Vein endothelial cell (primary cell): ENCODE data around the gene OR10K2. TPM values are rescaled to one million over a fixed set of nuclear protein-coding genes. Genes with fewer than 3 reads are reported as not detected.

Experiments used
- total RNA-seq: library from RNA; depleted of rRNA; stranded (reverse); fragments of >200 nt; gene quantifications from 2 replicates; pipeline ENCODE4 v1.2.3, GENCODE V29; 2012

The OR10K2 gene, protein sequence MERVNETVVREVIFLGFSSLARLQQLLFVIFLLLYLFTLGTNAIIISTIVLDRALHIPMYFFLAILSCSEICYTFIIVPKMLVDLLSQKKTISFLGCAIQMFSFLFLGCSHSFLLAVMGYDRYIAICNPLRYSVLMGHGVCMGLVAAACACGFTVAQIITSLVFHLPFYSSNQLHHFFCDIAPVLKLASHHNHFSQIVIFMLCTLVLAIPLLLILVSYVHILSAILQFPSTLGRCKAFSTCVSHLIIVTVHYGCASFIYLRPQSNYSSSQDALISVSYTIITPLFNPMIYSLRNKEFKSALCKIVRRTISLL
- not detected in 2 replicates for total RNA-seq

DNA sequence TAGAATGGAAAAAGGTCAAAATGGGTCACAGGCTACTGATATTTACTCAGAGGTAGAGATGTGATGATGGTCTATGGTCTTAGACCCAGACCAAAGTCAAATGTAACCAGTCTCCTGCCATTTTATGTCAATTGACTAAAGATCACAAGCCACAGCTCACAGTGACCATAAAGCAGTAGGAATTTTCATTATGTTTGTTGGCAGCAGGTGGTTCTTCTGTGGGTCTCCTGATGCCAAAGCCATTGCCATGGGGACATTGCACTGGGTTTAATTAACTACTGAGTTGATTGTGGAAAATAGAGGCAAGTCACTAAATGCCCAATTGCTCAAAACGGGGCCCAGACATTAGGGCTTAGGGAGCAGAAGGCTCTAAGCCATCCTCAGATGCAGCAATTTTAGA, at the start of gene OR10K2:
TSS of gene OR10K2 (minus strand) at position 101 of the 400 bp plus-strand sequence. CDS start 5,371 bp downstream, outside the sequence.

DNA sequence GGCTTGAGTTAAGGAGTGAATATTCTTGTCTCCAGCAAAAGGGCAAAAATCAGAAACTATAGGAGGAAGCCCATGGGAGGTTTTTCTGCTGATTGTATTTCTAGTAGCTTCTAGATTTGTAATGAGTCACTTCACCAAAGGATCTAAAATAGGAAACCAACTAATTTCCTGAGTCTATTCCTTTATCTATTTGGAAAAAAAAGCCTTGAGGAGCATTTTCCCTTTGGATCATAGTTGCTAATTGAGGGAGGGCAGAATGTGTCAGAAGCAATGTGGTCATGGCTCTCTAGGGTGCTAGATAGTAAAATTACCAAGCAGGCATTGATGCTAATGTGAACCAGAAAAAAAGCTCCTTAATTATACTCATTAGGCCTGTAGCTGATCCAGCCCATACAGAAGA, 45.9 kb upstream of the OR10K2 start, which contains the start of gene OR10R2:
TSS of gene OR10R2 (plus strand) at position 301 of the 400 bp plus-strand sequence. CDS start 106 bp downstream, outside the sequence.

DNA sequence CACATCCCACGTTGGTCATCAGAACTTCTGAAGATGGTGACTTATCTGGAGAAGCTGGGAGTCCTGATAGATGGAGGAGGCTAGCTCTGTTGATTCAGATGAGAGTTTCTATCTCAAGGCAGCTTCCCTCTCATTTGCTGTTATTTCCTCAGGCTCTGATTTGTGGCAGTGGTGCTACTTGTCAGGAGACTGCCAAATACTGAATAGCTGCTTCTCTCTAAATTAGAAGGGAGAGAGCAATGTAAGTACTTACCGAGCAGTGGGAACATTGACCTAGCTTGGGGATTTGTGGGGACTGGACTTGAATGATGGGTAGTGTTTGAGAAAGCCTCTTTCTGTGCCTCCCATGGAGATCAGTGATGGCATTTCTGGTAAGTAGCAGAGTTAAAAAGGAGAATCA, 35.5 kb upstream of the OR10K2 start, which contains the start of gene OR10K1:
TSS of gene OR10K1 (plus strand) at position 301 of the 400 bp plus-strand sequence. CDS start 3,728 bp downstream, outside the sequence.

DNA sequence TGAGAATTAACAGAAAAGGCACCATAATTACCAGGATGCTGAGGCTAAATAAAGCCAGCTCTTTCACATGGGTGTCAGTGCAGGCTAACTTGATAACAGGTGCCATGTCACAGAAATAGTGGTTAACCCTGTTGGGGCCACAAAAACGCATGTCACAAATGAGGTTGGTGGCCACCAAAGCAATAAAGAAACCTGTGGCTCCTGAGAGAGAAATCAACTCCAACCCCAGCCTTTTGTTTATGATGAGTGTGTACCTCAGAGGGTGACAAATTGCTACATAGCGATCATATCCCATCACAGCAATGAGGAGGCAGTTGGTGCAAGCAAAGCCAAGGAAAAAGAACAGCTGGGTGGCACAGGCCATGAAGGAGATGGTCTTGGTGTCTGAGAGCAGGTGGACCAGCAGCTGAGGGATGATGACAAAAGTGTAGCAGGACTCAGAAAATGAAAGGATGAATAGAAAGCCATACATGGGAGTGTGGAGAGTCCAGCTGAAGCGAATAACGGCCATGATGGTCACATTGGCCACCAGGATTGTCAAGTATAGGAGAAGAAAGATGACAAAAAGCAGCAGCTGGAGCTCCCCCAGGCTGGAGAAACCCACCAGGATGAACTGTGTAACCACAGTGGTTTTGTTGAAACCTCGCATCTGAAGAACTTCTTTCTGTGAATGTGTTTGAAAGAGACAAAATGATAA, 27.1 kb downstream of the OR10K2 start, which contains the start of gene OR10T2:
TSS of gene OR10T2 (minus strand) at position 649 of the 697 bp plus-strand sequence. CDS start at position 649, 0 bp downstream.

Other genes starting within 250 kb of the OR10K2 start
- gene CD1D, start 245.3 kb downstream of the OR10K2 start, total RNA-seq, result under 0.01 and 0.10 TPM in 2 replicates
- not detected in 2 replicates for gene CD1A, start 171.8 kb downstream of the OR10K2 start, total RNA-seq
- not detected in 2 replicates for gene CD1C, start 136.3 kb downstream of the OR10K2 start, total RNA-seq
- gene CD1B, start 94.7 kb downstream of the OR10K2 start, total RNA-seq, result not detected in 2 replicates
- not detected in 2 replicates for gene CD1E, start 72.3 kb downstream of the OR10K2 start, total RNA-seq
- not detected in 2 replicates for gene OR10T2, start 26.8 kb downstream of the OR10K2 start, total RNA-seq
- gene OR10K1, start 35.6 kb upstream of the OR10K2 start, total RNA-seq, result not detected in 2 replicates
- not detected in 2 replicates for gene OR10R2, start 46.0 kb upstream of the OR10K2 start, total RNA-seq
- not detected in 2 replicates for gene OR6Y1, start 128.2 kb upstream of the OR10K2 start, total RNA-seq
- not detected in 2 replicates for gene OR6P1, start 144.3 kb upstream of the OR10K2 start, total RNA-seq
- not detected in 2 replicates for gene OR10X1, start 153.7 kb upstream of the OR10K2 start, total RNA-seq
- not detected in 2 replicates for gene OR10Z1, start 179.0 kb upstream of the OR10K2 start, total RNA-seq